Measurements from ENCODE around the gene PIGH.

GRCh38 chr14:67580336-67581171 lies 19.5 kb downstream of the PIGH start:
- TF ChIP-seq POLR2AphosphoS5 (IDR thresholded peaks at IDR 0.05; ENCODE audit: low read depth, low read length) (no peak), SIN3A (IDR thresholded peaks at IDR 0.05; ENCODE audit: borderline replicate concordance, insufficient read depth, low read length) (no peak)
